OCI-LY3 (cell line): ENCODE results near the gene HSD17B2.
"Not testable (repeated sequence)": the region's sequence is repeated elsewhere in the genome, so short reads cannot be mapped to it uniquely, and the experiment has no call there.

Source experiments
- H2AFZ ChIP-seq: fragments of 200-600, 300-600 bp; shearing (Covaris generic); 2 replicates; pipeline ENCODE4 v1.6.0; 2014; ENCODE audit warnings: antibody characterized with exemption, low read depth, low read length
- H3K27ac ChIP-seq: fragments of 200-600, 300-600 bp; sonication (generic); 2 replicates; pipeline ENCODE4 v1.5.1; 2014; ENCODE audit warnings: mild to moderate bottlenecking, low read length, moderate library complexity, mixed read lengths
- H3K27me3 ChIP-seq: fragments of 200-600, 300-600 bp; sonication (generic); 2 replicates; pipeline ENCODE4 v1.6.1; 2014; ENCODE audit warnings: low read depth, low read length, mixed read lengths
- H3K36me3 ChIP-seq: fragments of 200-600, 300-600 bp; sonication (generic); replicated peaks from 2 replicates; pipeline ENCODE3; 2014; ENCODE audit warnings: low read depth, low read length, mixed read lengths
- H3K4me1 ChIP-seq: fragments of 300-600, 200-600 bp; sonication (generic); 2 replicates; pipeline ENCODE4 v1.6.1; 2014; ENCODE audit warnings: low read length, mixed read lengths
- H3K4me2 ChIP-seq: fragments of 200-600, 300-600 bp; sonication (generic); 2 replicates; pipeline ENCODE4 v1.6.1; 2014; ENCODE audit warnings: low read length, mixed read lengths
- H3K4me3 ChIP-seq: fragments of 300-600, 200-600 bp; sonication (generic); 2 replicates; pipeline ENCODE4 v1.5.1; 2014; ENCODE audit warnings: antibody characterized with exemption, mild to moderate bottlenecking, low read length, moderate library complexity
- H3K79me2 ChIP-seq: fragments of 300-600, 200-600 bp; shearing (Covaris generic); 2 replicates; pipeline ENCODE4 v1.6.1; 2014; ENCODE audit warnings: mild to moderate bottlenecking, low read length, mixed read lengths
- H3K9ac ChIP-seq: fragments of 300-600, 200-600 bp; shearing (Covaris generic); 2 replicates; pipeline ENCODE4 v1.6.0; 2014; ENCODE audit warnings: mild to moderate bottlenecking, low read length, moderate library complexity
- H3K9me3 ChIP-seq: fragments of 200-600, 300-600 bp; shearing (Covaris generic); 2 replicates; pipeline ENCODE4 v1.6.1; 2014; ENCODE audit warnings: low read length, mixed read lengths; ENCODE audit not compliant: insufficient read depth
- H4K20me1 ChIP-seq: fragments of 200-600, 300-600 bp; sonication (generic); 2 replicates; pipeline ENCODE4 v1.6.1; 2016; ENCODE audit warnings: low read length, mixed read lengths; ENCODE audit not compliant: insufficient read depth
- EZH2phosphoT487 ChIP-seq: fragments of 200-600 bp; shearing (Covaris generic); IDR thresholded peaks from 2 replicates; pipeline ENCODE4 v1.6.1; 2018; ENCODE audit warnings: antibody characterized with exemption, mixed run types, low read depth
- TF ChIP-seq, protein P1 (sequence below): fragments of 200-600, 300-600 bp; sonication (generic); IDR thresholded peaks from 2 replicates; pipeline ENCODE4 v1.5.1; 2014; ENCODE audit warnings: antibody characterized with exemption, low read length, low read depth

Gene HSD17B2

DNA sequence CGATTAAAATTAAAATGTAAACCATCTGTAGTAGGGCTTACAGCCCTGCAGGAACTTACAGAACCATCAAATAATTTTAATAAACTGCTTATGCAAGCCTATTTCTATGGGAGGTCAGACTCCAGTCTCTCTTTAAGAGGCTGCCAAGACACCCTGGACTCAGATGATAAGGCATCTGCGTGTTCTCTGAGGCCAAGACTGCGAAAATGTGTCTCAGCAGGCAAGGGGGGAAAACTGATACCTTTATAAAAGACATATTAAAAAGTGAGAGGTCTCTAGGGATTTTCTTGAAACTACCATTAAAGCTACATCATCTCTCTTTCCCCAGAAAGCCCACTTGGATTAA lies 102.7 kb downstream of the HSD17B2 start:
- no peak for TF ChIP-seq EZH2phosphoT487
- TF ChIP-seq, protein P1, sequence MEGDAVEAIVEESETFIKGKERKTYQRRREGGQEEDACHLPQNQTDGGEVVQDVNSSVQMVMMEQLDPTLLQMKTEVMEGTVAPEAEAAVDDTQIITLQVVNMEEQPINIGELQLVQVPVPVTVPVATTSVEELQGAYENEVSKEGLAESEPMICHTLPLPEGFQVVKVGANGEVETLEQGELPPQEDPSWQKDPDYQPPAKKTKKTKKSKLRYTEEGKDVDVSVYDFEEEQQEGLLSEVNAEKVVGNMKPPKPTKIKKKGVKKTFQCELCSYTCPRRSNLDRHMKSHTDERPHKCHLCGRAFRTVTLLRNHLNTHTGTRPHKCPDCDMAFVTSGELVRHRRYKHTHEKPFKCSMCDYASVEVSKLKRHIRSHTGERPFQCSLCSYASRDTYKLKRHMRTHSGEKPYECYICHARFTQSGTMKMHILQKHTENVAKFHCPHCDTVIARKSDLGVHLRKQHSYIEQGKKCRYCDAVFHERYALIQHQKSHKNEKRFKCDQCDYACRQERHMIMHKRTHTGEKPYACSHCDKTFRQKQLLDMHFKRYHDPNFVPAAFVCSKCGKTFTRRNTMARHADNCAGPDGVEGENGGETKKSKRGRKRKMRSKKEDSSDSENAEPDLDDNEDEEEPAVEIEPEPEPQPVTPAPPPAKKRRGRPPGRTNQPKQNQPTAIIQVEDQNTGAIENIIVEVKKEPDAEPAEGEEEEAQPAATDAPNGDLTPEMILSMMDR = no peak
- Histone ChIP-seq H3K4me2 (no peak overlapping the region), H3K27ac (no peak overlapping the region), H3K27me3 (no peaks in the 10 kb centered on the region), H3K79me2 (no peaks in the 10 kb centered on the region), H3K9ac (no peak overlapping the region), H2AFZ (no peak overlapping the region), H3K4me3 (no peak overlapping the region), H3K4me1 (no peaks in the 10 kb centered on the region), H3K9me3 (no peaks in the 10 kb centered on the region), H4K20me1 (no peaks in the 10 kb centered on the region), H3K36me3 (peaks cover 3% of the 10 kb centered on the region)

- no peak overlapping the region for H2AFZ ChIP-seq
- no peak overlapping the region for H3K27ac ChIP-seq
- TF ChIP-seq, protein P1 = no peak
- no peak for TF ChIP-seq EZH2phosphoT487
- H3K79me2 ChIP-seq = no peaks in the 10 kb centered on the region
- H3K9me3 ChIP-seq = no peaks in the 10 kb centered on the region
- no peak overlapping the region for H3K9ac ChIP-seq
- no peaks in the 10 kb centered on the region for H3K27me3 ChIP-seq
- H3K36me3 ChIP-seq = peaks cover 3% of the 10 kb centered on the region
- no peaks in the 10 kb centered on the region for H4K20me1 ChIP-seq
- H3K4me1 ChIP-seq = no peaks in the 10 kb centered on the region
- no peak overlapping the region for H3K4me3 ChIP-seq
- H3K4me2 ChIP-seq = no peak overlapping the region
Measured at GRCh38 chr16:82138478-82139285, 103.6 kb downstream of the HSD17B2 start.

- not testable (repeated sequence) for H4K20me1 ChIP-seq, H3K4me2 ChIP-seq, H2AFZ ChIP-seq, H3K4me3 ChIP-seq, H3K27ac ChIP-seq, H3K4me1 ChIP-seq, H3K9ac ChIP-seq, H3K79me2 ChIP-seq, H3K36me3 ChIP-seq, H3K9me3 ChIP-seq, H3K27me3 ChIP-seq
Measured at GRCh38 chr16:82139286-82139571, 104.2 kb downstream of the HSD17B2 start.

DNA sequence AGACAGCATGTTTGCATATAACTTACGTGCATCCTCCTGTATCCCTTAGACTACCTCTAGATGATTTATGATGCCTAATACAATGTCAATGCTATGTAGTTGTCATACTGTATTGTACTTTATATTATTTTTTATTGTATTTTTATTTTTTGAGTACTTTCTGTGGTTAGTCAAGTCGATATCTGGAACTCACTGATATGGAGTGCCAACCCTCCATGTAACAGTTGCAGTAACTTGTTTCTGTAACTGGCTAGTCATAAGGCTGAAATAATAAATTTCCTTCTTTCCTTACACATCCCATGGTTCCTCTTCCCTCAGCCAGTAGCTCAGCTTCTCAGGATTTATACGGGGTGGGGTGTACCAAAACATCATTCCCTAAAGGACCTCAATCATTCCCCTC lies 111.5 kb downstream of the HSD17B2 start:
- H4K20me1 ChIP-seq = no peaks in the 10 kb centered on the region
- no peaks in the 10 kb centered on the region for H3K9me3 ChIP-seq
- no peaks in the 10 kb centered on the region for H3K4me1 ChIP-seq
- H2AFZ ChIP-seq = no peak overlapping the region
- no peak overlapping the region for H3K9ac ChIP-seq
- no peak overlapping the region for H3K27ac ChIP-seq
- no peak overlapping the region for H3K4me2 ChIP-seq
- TF ChIP-seq EZH2phosphoT487 = no peak
- H3K36me3 ChIP-seq = peaks cover 29% of the 10 kb centered on the region
- no peak overlapping the region for H3K4me3 ChIP-seq
- H3K79me2 ChIP-seq = no peaks in the 10 kb centered on the region
- H3K27me3 ChIP-seq = no peaks in the 10 kb centered on the region

DNA sequence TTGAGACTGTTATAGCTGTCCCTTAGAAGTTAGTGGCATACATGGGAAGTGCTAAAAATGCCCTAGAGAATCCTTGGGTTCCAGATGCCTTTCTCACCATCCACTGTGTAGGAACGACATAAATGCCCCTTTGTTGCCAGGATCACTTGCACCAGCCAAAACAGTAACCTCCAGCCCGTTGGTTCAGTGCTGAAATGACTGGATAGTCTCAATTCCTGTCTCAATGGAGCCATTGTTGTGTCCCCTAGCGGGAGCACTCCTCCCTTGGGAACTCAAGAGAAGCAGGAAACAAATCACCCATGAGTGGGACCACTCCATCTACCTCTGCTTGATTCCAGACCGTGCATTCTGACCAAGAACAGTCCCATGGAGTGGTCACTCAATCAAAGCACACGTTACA lies 111.9 kb downstream of the HSD17B2 start:
- Histone ChIP-seq H4K20me1 (no peaks in the 10 kb centered on the region), H3K27ac (no peak overlapping the region), H3K36me3 (peaks cover 29% of the 10 kb centered on the region), H3K79me2 (no peaks in the 10 kb centered on the region), H3K4me1 (no peaks in the 10 kb centered on the region), H3K27me3 (no peaks in the 10 kb centered on the region), H3K9ac (no peak overlapping the region), H2AFZ (no peak overlapping the region), H3K4me3 (no peak overlapping the region), H3K9me3 (no peaks in the 10 kb centered on the region), H3K4me2 (no peak overlapping the region)
- no peak for TF ChIP-seq EZH2phosphoT487
- TF ChIP-seq, protein P1 = no peak
